ENCODE measurements around the gene PRELID1.

The PRELID1 gene

GRCh38 chr5:177320879-177321278 lies 17.3 kb downstream of the PRELID1 start:
- no peak for TF ChIP-seq CTCF (IDR thresholded peaks at IDR 0.05; ENCODE audit: low read length, missing control alignments)
- DNase-seq (ENCODE audit: low read depth), result no peak
- no peak overlapping the region for H3K4me3 ChIP-seq (replicated peaks; ENCODE audit: low read depth, low read length)

- TF ChIP-seq CTCF (IDR thresholded peaks at IDR 0.05; ENCODE audit: low read length, missing control alignments), result no peak
- DNase-seq (ENCODE audit: low read depth), result no peak
- no peak overlapping the region for H3K4me3 ChIP-seq (replicated peaks; ENCODE audit: low read depth, low read length)
Observed at GRCh38 chr5:177325868-177326381, 22.3 kb downstream of the PRELID1 start.

GRCh38 chr5:177327539-177328522 lies 24.2 kb downstream of the PRELID1 start:
- H3K4me3 ChIP-seq (replicated peaks; ENCODE audit: low read depth, low read length), result no peak overlapping the region
- peak; percentile 77 for DNase-seq (ENCODE audit: low read depth)
- TF ChIP-seq CTCF (IDR thresholded peaks at IDR 0.05; ENCODE audit: low read length, missing control alignments), result no peak

GRCh38 chr5:177328545-177329231 lies 25.1 kb downstream of the PRELID1 start:
- DNase-seq (ENCODE audit: low read depth), result no peak
- H3K4me3 ChIP-seq (replicated peaks; ENCODE audit: low read depth, low read length), result no peak overlapping the region
- TF ChIP-seq CTCF (IDR thresholded peaks at IDR 0.05; ENCODE audit: low read length, missing control alignments), result no peak

GRCh38 chr5:177329883-177330282 lies 26.3 kb downstream of the PRELID1 start:
- no peak for TF ChIP-seq CTCF (IDR thresholded peaks at IDR 0.05; ENCODE audit: low read length, missing control alignments)
- no peak overlapping the region for H3K4me3 ChIP-seq (replicated peaks; ENCODE audit: low read depth, low read length)
- DNase-seq (ENCODE audit: low read depth), result no peak

- no peak overlapping the region for H3K4me3 ChIP-seq (replicated peaks; ENCODE audit: low read depth, low read length)
- no peak for TF ChIP-seq CTCF (IDR thresholded peaks at IDR 0.05; ENCODE audit: low read length, missing control alignments)
- DNase-seq (ENCODE audit: low read depth), result no peak
Observed at GRCh38 chr5:177330991-177331842, 27.6 kb downstream of the PRELID1 start.

Data from fibroblast of pulmonary artery (primary cell).